ENCODE results near the gene BCAS3. TPM values are rescaled to one million over a fixed set of nuclear protein-coding genes. Genes with fewer than 3 reads are reported as not detected.

The BCAS3 gene
- total and polyA plus RNA-seq, 3 experiments from 2014 or later = 10.7 to 35.3 (median 13.5) TPM

DNA sequence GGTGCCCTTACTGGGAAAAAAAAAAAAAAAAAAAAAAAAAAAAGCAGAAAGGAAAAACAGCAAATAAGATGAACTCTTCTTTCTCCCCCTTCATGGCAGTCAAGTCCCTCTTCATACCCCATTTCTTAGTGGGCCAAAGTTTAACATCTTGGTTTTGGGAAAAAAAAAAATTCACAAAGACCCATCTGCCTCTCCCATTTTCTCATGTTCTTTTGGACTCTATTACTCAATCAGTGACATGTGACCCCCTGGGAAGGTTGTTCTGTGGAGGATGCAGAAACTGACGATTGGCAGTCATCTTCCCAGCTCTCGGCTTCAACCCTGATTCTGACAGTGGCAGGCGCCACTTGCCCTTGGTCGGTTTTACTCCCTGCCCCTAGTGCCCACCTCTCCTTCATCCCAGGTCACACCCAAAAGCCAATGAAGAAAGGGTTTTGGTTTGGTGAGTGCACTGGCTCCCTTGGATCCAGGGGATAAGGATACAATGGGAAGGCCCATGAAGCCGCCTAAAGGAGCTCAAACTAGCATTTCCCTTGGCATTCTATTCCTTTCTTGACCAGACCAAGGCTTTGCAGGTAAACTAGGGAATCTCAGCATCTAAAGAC, 661.3 kb downstream of the BCAS3 start:
- H3K27ac ChIP-seq (ENCODE audit: low read depth, low read length) = no peak overlapping the region
- CTCF ChIA-PET = no interaction called here
- POLR2A ChIA-PET = no interaction called here
- Mint-ChIP-seq H3K9me3 (no peaks in the 10 kb centered on the region), H3K27me3 (no peaks in the 10 kb centered on the region), H3K4me1 (peaks cover 0 to 2% (median 0%) of the 10 kb centered on the region in 3 donors), H3K27ac (peak overlapping the region in 1 of 8 donors; percentile 12), H3K36me3 (no peaks in the 10 kb centered on the region), H3K4me3 (no peak overlapping the region)
- DNase-seq = no peak
- no peak overlapping the region for H3K4me3 ChIP-seq (ENCODE audit: low read length)
- H3K9me3 ChIP-seq (ENCODE audit: low read length) = no peaks in the 10 kb centered on the region
- no peaks in the 10 kb centered on the region for H3K4me1 ChIP-seq (ENCODE audit: insufficient read depth, low read length)
- H3K27me3 ChIP-seq (ENCODE audit: insufficient read depth, low read length, poor library complexity, severe bottlenecking) = no peaks in the 10 kb centered on the region
- no peaks in the 10 kb centered on the region for H3K36me3 ChIP-seq (ENCODE audit: insufficient read depth, low read length)

DNA sequence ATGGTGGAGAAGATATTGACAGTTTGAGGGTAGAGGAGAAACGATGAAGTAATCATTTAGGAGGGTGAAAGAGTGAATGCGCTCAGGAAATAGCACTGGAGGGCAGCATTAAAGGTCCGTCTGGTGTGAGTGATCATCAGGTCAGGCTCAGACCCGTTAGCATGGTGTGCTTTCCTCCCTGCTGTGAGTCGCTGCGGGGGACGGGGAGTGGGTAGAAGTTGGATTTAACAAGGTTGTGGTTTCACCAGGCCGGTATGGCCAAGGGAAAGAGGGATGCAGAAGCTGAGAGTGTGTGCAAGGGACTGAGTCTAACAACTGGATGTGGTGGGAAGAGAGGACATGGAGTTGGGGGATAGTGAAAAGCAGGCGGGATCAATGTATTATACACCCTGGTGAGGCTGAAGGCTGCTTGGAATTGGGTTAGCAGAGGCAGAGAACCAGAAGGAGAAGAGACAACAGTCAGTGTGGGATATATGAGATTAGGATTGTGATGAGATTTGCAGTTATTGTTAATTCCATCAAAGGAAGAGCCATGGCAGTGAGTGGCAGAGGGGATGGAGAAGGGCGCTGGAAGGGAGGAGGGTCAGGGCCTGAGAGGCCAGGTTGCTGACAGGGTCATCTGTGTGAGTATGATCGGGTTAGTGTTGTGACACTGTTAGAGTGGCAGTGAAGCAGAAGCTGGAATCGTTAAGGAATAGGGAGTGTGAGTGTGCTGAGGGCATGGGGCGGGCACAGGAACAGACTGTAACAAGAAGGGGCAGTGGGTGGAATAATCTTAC, 663.0 kb downstream of the BCAS3 start:
- Histone ChIP-seq H3K9me3 (ENCODE audit: low read length) (no peaks in the 10 kb centered on the region), H3K4me3 (ENCODE audit: low read length) (no peak overlapping the region), H3K4me1 (ENCODE audit: insufficient read depth, low read length) (no peaks in the 10 kb centered on the region), H3K27ac (ENCODE audit: low read depth, low read length) (no peak overlapping the region), H3K36me3 (ENCODE audit: insufficient read depth, low read length) (no peaks in the 10 kb centered on the region), H3K27me3 (ENCODE audit: insufficient read depth, low read length, poor library complexity, severe bottlenecking) (no peaks in the 10 kb centered on the region)
- Mint-ChIP-seq H3K27ac (no peak overlapping the region), H3K27me3 (no peaks in the 10 kb centered on the region), H3K4me1 (no peaks in the 10 kb centered on the region), H3K9me3 (no peaks in the 10 kb centered on the region), H3K36me3 (no peaks in the 10 kb centered on the region), H3K4me3 (no peak overlapping the region)
- ChIA-PET POLR2A (no interaction called here), CTCF (no interaction called here)
- DNase-seq = no peak

DNA sequence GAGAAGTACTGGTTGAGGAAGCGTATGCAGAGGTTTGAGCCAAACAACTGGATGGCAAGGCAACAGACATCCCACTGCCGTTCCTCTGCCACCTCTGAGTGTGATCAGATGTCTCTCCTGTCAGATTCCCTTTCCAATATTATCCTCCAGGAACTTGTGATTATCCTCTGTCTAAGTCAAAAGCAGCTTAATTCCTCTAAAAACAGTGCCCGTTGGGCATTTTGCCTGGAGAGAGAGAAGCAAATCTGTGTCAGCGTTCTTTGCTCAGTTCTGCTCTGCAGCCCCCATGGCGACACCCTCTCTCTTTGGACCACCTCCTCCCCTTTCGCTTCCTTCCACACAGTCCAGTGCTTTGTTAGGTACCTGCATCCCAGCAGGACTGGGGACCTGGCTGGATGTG, 665.9 kb downstream of the BCAS3 start:
- Mint-ChIP-seq H3K4me1 (no peaks in the 10 kb centered on the region), H3K9me3 (no peaks in the 10 kb centered on the region), H3K4me3 (no peak overlapping the region), H3K27me3 (no peaks in the 10 kb centered on the region), H3K27ac (no peak overlapping the region), H3K36me3 (no peaks in the 10 kb centered on the region)
- H3K36me3 ChIP-seq (ENCODE audit: insufficient read depth, low read length) = no peaks in the 10 kb centered on the region
- no peaks in the 10 kb centered on the region for H3K4me1 ChIP-seq (ENCODE audit: insufficient read depth, low read length)
- H3K4me3 ChIP-seq (ENCODE audit: low read length) = no peak overlapping the region
- DNase-seq = no peak
- no peaks in the 10 kb centered on the region for H3K27me3 ChIP-seq (ENCODE audit: insufficient read depth, low read length, poor library complexity, severe bottlenecking)
- no peak overlapping the region for H3K27ac ChIP-seq (ENCODE audit: low read depth, low read length)
- CTCF ChIA-PET = no interaction called here
- no peaks in the 10 kb centered on the region for H3K9me3 ChIP-seq (ENCODE audit: low read length)
- POLR2A ChIA-PET = no interaction called here

DNA sequence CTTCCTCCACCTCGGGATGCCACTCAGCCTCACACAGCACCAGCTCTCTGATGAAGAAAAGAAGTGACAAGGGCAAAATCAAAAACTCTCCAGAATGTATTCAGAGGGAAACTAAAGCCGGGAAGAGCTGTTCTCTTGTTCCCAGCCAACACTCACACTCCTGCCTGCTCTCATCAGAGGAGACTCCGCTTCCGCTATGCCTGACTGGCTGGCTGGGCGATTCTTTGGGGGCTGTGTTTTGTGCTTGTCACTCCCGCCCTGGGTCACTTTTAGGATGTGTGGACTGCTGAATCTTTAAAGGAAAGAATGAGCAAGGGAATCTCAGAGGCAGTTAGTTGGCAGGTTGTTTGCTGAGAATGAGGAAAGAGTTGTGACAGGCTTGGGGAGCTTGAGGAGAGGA, 667.4 kb downstream of the BCAS3 start:
- POLR2A ChIA-PET = no interaction called here

DNA sequence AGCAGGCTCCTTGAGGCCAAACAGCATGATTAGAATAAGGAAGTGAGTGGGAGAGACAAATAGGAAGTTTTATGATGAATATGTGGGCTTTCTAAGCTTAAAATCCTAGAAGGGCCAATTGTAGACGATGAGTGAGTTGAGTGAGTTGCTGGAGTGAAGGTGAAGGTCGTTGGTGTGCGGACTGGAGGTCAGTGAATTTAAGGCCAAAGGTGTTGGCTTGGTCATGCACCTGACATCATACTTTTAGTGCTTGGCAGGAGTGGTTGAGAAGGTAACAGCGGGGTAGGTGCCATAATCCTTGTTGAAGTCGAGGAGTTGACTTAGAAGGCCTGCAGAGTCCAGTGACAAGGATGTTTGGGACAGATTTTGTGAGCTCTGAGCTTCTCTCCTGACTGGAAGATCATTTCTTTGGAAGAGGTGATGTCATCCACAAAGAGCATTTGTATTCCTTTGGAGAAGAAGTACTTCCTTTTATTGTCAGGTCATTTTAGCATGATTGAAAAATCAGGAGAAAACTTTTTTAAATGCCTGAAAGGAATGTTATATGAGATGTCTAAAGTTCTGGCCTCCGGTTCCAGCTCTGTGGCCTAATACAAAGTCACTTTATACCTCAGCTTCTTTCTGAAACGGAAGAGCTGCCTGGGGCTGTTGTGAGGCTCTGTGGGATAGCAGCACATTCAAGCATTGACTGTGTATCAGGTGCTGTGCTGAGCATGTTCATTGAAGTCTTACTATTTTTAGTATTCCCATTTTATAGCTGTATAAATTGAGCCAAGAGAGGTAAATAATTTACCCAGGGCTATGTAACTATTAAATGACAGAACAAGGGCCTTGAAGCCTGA, 668.4 kb downstream of the BCAS3 start:
- no peaks in the 10 kb centered on the region for H3K36me3 ChIP-seq (ENCODE audit: insufficient read depth, low read length)
- H3K27me3 Mint-ChIP-seq = no peaks in the 10 kb centered on the region
- no peaks in the 10 kb centered on the region for H3K36me3 Mint-ChIP-seq
- no peaks in the 10 kb centered on the region for H3K9me3 Mint-ChIP-seq
- no peaks in the 10 kb centered on the region for H3K4me1 Mint-ChIP-seq
- H3K27me3 ChIP-seq (ENCODE audit: insufficient read depth, low read length, poor library complexity, severe bottlenecking) = no peaks in the 10 kb centered on the region
- H3K27ac ChIP-seq (ENCODE audit: low read depth, low read length) = no peak overlapping the region
- no peaks in the 10 kb centered on the region for H3K4me1 ChIP-seq (ENCODE audit: insufficient read depth, low read length)
- no peak for DNase-seq
- H3K4me3 Mint-ChIP-seq = no peak overlapping the region
- no peaks in the 10 kb centered on the region for H3K9me3 ChIP-seq (ENCODE audit: low read length)
- POLR2A ChIA-PET = no interaction called here
- no peak overlapping the region for H3K4me3 ChIP-seq (ENCODE audit: low read length)
- H3K27ac Mint-ChIP-seq = no peak overlapping the region
- CTCF ChIA-PET = no interaction called here

More for the DNA sequence above, 667.4 kb downstream of the BCAS3 start:
- Mint-ChIP-seq H3K27ac (no peak overlapping the region), H3K4me3 (no peak overlapping the region), H3K36me3 (no peaks in the 10 kb centered on the region), H3K4me1 (no peaks in the 10 kb centered on the region), H3K9me3 (no peaks in the 10 kb centered on the region), H3K27me3 (no peaks in the 10 kb centered on the region)
- Histone ChIP-seq H3K4me1 (ENCODE audit: insufficient read depth, low read length) (no peaks in the 10 kb centered on the region), H3K4me3 (ENCODE audit: low read length) (no peak overlapping the region), H3K27me3 (ENCODE audit: insufficient read depth, low read length, poor library complexity, severe bottlenecking) (no peaks in the 10 kb centered on the region), H3K27ac (ENCODE audit: low read depth, low read length) (no peak overlapping the region), H3K9me3 (ENCODE audit: low read length) (no peaks in the 10 kb centered on the region), H3K36me3 (ENCODE audit: insufficient read depth, low read length) (no peaks in the 10 kb centered on the region)
- CTCF ChIA-PET = no interaction called here
- no peak for DNase-seq

DNA sequence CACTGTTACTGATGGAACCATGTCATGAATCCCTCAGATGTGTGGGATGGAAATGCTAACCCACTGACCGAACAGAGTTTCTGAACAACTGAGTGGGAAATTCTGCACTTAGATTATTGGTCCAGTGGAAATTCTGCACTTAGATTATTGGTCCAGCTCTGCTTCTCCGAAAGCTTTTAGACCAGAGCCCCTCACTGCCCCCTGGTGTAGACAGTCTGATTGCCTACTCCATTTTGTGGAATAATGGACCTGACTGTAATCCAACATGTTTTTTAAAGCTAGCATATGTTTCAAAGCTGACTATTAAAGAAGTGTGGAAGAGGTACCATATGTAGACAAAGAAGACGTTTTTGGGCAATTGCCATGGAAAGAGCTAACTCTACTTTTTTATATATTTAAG, 671.7 kb downstream of the BCAS3 start:
- Mint-ChIP-seq H3K4me3 (no peak overlapping the region), H3K9me3 (no peaks in the 10 kb centered on the region), H3K27me3 (no peaks in the 10 kb centered on the region), H3K36me3 (peaks cover 0 to 2% (median 0%) of the 10 kb centered on the region in 3 donors), H3K4me1 (no peaks in the 10 kb centered on the region), H3K27ac (no peak overlapping the region)
- no peak for DNase-seq
- POLR2A ChIA-PET = no interaction called here
- CTCF ChIA-PET = no interaction called here
- Histone ChIP-seq H3K36me3 (ENCODE audit: insufficient read depth, low read length) (no peaks in the 10 kb centered on the region), H3K27ac (ENCODE audit: low read depth, low read length) (no peak overlapping the region), H3K9me3 (ENCODE audit: low read length) (no peaks in the 10 kb centered on the region), H3K4me1 (ENCODE audit: insufficient read depth, low read length) (no peaks in the 10 kb centered on the region), H3K27me3 (ENCODE audit: insufficient read depth, low read length, poor library complexity, severe bottlenecking) (no peaks in the 10 kb centered on the region), H3K4me3 (ENCODE audit: low read length) (no peak overlapping the region)

DNA sequence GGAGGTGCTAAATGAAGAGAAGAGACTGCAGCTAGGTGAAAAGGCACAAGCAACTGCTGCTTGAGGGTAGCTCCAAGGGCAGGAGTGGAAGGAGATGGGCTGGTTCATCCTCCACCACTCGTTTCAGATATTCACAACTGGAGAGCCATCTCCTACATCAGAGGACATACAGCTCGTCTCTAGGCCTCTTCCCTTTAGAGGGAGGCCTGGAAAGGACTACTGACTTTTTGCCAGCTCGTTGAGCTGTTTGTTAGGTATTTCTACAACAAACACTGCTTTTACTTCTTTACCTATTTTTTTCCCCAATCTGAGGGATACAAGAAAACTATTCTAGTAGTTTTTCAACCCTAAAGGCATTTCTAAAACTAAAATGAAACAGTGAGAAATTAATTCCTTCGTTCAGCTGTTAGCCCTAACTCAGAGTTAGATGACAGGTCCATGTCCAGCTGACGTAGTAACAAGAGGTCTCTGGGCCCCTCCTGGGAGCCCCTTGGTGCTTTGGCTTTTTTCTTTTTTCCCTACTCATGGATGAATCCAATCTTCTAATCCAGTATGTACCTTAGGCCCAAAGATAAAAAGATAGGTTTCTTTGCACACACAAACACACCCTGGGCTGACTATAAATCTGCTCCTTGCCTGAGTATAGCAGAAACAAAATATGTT, 674.2 kb downstream of the BCAS3 start:
- Histone ChIP-seq H3K27ac (ENCODE audit: low read depth, low read length) (no peak overlapping the region), H3K27me3 (ENCODE audit: insufficient read depth, low read length, poor library complexity, severe bottlenecking) (no peaks in the 10 kb centered on the region), H3K36me3 (ENCODE audit: insufficient read depth, low read length) (no peaks in the 10 kb centered on the region), H3K9me3 (ENCODE audit: low read length) (no peaks in the 10 kb centered on the region), H3K4me1 (ENCODE audit: insufficient read depth, low read length) (no peaks in the 10 kb centered on the region), H3K4me3 (ENCODE audit: low read length) (no peak overlapping the region)
- Mint-ChIP-seq H3K36me3 (peaks cover 0 to 2% (median 0%) of the 10 kb centered on the region in 3 donors), H3K27me3 (no peaks in the 10 kb centered on the region), H3K27ac (no peak overlapping the region), H3K4me1 (no peaks in the 10 kb centered on the region), H3K9me3 (no peaks in the 10 kb centered on the region), H3K4me3 (no peak overlapping the region)
- ChIA-PET POLR2A (no interaction called here), CTCF (interaction anchor here (1.7 kb wide), 1 partner anchor 11 kb away, joined by 5 read pairs; no protein-coding TSS in a partner anchor)
- no peak for DNase-seq

DNA sequence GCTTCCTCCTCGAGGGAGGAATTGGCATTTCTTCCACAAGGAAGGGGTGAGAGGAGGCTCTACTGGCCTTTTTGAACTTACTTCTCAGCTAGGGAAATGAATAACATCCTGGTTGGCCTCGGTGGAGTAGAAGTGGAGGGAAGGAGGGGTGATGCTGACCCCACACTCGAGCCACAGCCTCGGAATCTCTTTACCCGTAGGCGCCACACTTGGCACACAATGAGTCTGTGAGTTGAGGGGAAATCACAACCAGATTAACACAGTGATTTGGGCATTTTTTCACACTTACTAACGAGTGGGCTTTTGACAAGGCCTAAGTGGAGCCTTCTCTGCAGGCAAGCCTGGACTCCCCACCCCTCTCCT, 674.7 kb downstream of the BCAS3 start:
- H3K9me3 Mint-ChIP-seq = no peaks in the 10 kb centered on the region
- CTCF ChIA-PET = interaction anchor here (1.7 kb wide), 1 partner anchor 10 kb away, joined by 5 read pairs; no protein-coding TSS in a partner anchor
- H3K27ac ChIP-seq (ENCODE audit: low read depth, low read length) = no peak overlapping the region
- H3K4me1 ChIP-seq (ENCODE audit: insufficient read depth, low read length) = no peaks in the 10 kb centered on the region
- no peaks in the 10 kb centered on the region for H3K4me1 Mint-ChIP-seq
- no peak overlapping the region for H3K4me3 ChIP-seq (ENCODE audit: low read length)
- H3K36me3 Mint-ChIP-seq = peaks cover 0 to 2% (median 0%) of the 10 kb centered on the region in 3 donors
- no peaks in the 10 kb centered on the region for H3K27me3 Mint-ChIP-seq
- no peak for DNase-seq
- no peaks in the 10 kb centered on the region for H3K27me3 ChIP-seq (ENCODE audit: insufficient read depth, low read length, poor library complexity, severe bottlenecking)
- no peak overlapping the region for H3K4me3 Mint-ChIP-seq
- POLR2A ChIA-PET = no interaction called here
- H3K36me3 ChIP-seq (ENCODE audit: insufficient read depth, low read length) = no peaks in the 10 kb centered on the region
- no peaks in the 10 kb centered on the region for H3K9me3 ChIP-seq (ENCODE audit: low read length)
- no peak overlapping the region for H3K27ac Mint-ChIP-seq
